Endothelial cell (in vitro differentiated cells): ENCODE results near the gene GAGE10. TPM values are rescaled to one million over a fixed set of nuclear protein-coding genes. Genes with fewer than 3 reads are reported as not detected.
A peak's percentile ranks its signal among the peaks of the same experiment; 100 is the strongest.

ENCODE experiments used
- DNase-seq: peaks from one replicate; pipeline ENCODE4 v3.0.0; 2021; ENCODE audit warnings: low spot score
- H3K27ac Mint-ChIP-seq: one replicate; pipeline ENCODE4 v1.8.0; 2021; ENCODE audit warnings: mixed read lengths, inconsistent platforms; ENCODE audit not compliant: unreplicated experiment
- H3K27me3 Mint-ChIP-seq: one replicate; pipeline ENCODE4 v1.8.0; 2021; ENCODE audit warnings: mild to moderate bottlenecking, moderate library complexity, mixed read lengths, inconsistent platforms; ENCODE audit not compliant: unreplicated experiment
- H3K36me3 Mint-ChIP-seq: one replicate; pipeline ENCODE4 v1.8.0; 2021; ENCODE audit warnings: mild to moderate bottlenecking, low read depth, mixed read lengths, inconsistent platforms; ENCODE audit not compliant: unreplicated experiment
- H3K4me1 Mint-ChIP-seq: one replicate; pipeline ENCODE4 v1.8.0; 2021; ENCODE audit warnings: mild to moderate bottlenecking, mixed read lengths, inconsistent platforms; ENCODE audit not compliant: unreplicated experiment
- H3K4me3 Mint-ChIP-seq: one replicate; pipeline ENCODE4 v1.8.0; 2021; ENCODE audit warnings: mild to moderate bottlenecking, mixed read lengths, inconsistent platforms; ENCODE audit not compliant: unreplicated experiment
- H3K9me3 Mint-ChIP-seq: one replicate; pipeline ENCODE4 v1.8.0; 2021; ENCODE audit warnings: mixed read lengths, inconsistent platforms; ENCODE audit not compliant: unreplicated experiment
- CTCF ChIP-seq: fragments of 200-600 bp; sonication (generic); IDR thresholded peaks from one replicate; pipeline ENCODE4 v1.5.0; 2021; ENCODE audit warnings: antibody characterized with exemption; ENCODE audit not compliant: unreplicated experiment
- total RNA-seq: library from RNA; stranded (reverse); fragmentation: NEBNext Ultra II Directional; extraction: Animal tissue kit (Norgen Biotek cat#: 25700); gene quantifications from one replicate; pipeline ENCODE4 v1.2.1, GENCODE V29; 2021; ENCODE audit not compliant: unreplicated experiment

The GAGE10 gene
- total RNA-seq, 1 donor from 2014 or later, result not detected

- no peak for DNase-seq
- H3K27me3 Mint-ChIP-seq, result peaks cover 13% of the 10 kb centered on the region
- H3K4me1 Mint-ChIP-seq, result peaks cover 24% of the 10 kb centered on the region
- H3K27ac Mint-ChIP-seq, result peak within 1 kb of the TSS; percentile 100
- H3K4me3 Mint-ChIP-seq, result peak within 1 kb of the TSS; percentile 99
- no peaks in the 10 kb centered on the region for H3K9me3 Mint-ChIP-seq
- TF ChIP-seq CTCF, result no peak
- H3K36me3 Mint-ChIP-seq, result peaks cover 4% of the 10 kb centered on the region
Observed at GRCh38 chrX:49269767-49270248, 33.6 kb upstream of the GAGE10 start, which contains the start of gene PPP1R3F. Gene PPP1R3F (plus strand): TSS chrX:49269793. CDS start chrX:49269870, 77 bp downstream.

- Mint-ChIP-seq H3K27ac (no peak overlapping the region), H3K27me3 (peaks cover 13% of the 10 kb centered on the region), H3K36me3 (peaks cover 4% of the 10 kb centered on the region), H3K4me3 (no peak overlapping the region), H3K4me1 (peaks cover 24% of the 10 kb centered on the region), H3K9me3 (no peaks in the 10 kb centered on the region)
- DNase-seq, result no peak
- no peak for TF ChIP-seq CTCF
Observed at GRCh38 chrX:49270249-49270921, 33.1 kb upstream of the GAGE10 start.

- H3K36me3 Mint-ChIP-seq, result peaks cover 4% of the 10 kb centered on the region
- H3K4me3 Mint-ChIP-seq, result peak overlapping the region; percentile 78
- H3K27ac Mint-ChIP-seq, result peak overlapping the region; percentile 61
- H3K27me3 Mint-ChIP-seq, result peaks cover 13% of the 10 kb centered on the region
- H3K4me1 Mint-ChIP-seq, result peaks cover 24% of the 10 kb centered on the region
- no peak for DNase-seq
- no peak for TF ChIP-seq CTCF
- H3K9me3 Mint-ChIP-seq, result no peaks in the 10 kb centered on the region
Observed at GRCh38 chrX:49271341-49271740, 32.1 kb upstream of the GAGE10 start.

- no peak for DNase-seq
- H3K36me3 Mint-ChIP-seq, result peaks cover 4% of the 10 kb centered on the region
- H3K4me1 Mint-ChIP-seq, result peaks cover 21% of the 10 kb centered on the region
- no peak overlapping the region for H3K27ac Mint-ChIP-seq
- no peak overlapping the region for H3K4me3 Mint-ChIP-seq
- peaks cover 13% of the 10 kb centered on the region for H3K27me3 Mint-ChIP-seq
- TF ChIP-seq CTCF, result no peak
- H3K9me3 Mint-ChIP-seq, result no peaks in the 10 kb centered on the region
Observed at GRCh38 chrX:49272421-49272820, 31.0 kb upstream of the GAGE10 start.

- Mint-ChIP-seq H3K36me3 (peaks cover 4% of the 10 kb centered on the region), H3K4me3 (no peak overlapping the region), H3K27ac (no peak overlapping the region), H3K27me3 (peaks cover 11% of the 10 kb centered on the region), H3K4me1 (peaks cover 18% of the 10 kb centered on the region), H3K9me3 (no peaks in the 10 kb centered on the region)
- no peak for DNase-seq
- TF ChIP-seq CTCF, result no peak
Observed at GRCh38 chrX:49273181-49273727, 30.2 kb upstream of the GAGE10 start.
